Vagina (tissue), 2 donors: ENCODE results near the gene GLB1L2.

Source experiments
- POLR2A ChIP-seq, 2 donors: fragments of 450-650 bp; IDR thresholded peaks; one replicate each; pipeline ENCODE4 v1.6.1; 2017; ENCODE audit warnings: antibody characterized with exemption in 2 of 2, mild to moderate bottlenecking in 2 of 2, moderate library complexity in 2 of 2
- POLR2AphosphoS5 ChIP-seq, 2 donors: sonication (generic); formaldehyde crosslinking; IDR thresholded peaks; one replicate each; pipeline ENCODE4 v1.9.0; 2017; ENCODE audit warnings: antibody characterized with exemption in 2 of 2, mild to moderate bottlenecking in 2 of 2, low read depth in 1 of 2; ENCODE audit not compliant: insufficient read depth in 1 of 2

DNA sequence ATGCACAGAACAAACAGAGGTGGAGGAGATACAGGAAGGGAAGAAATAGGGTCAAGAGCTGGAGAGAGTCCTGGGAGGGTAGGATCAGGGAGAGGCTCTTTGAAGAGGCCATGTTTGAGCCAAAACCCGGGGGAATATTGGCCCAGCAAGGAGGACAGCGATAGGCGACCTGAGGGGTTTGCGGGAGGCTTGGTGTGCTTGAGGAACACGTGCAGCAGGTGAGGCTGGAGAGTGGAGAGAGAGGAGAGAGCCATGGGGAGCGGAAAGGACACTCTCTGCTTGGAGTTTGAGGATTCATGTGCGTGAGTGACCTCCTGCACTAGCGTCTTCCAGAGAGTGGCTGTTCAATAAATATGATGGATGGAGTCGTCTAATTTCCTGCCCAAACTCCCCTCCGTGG, 84.9 kb downstream of the GLB1L2 start:
- TF ChIP-seq POLR2AphosphoS5 (IDR thresholded peaks at IDR 0.05; ENCODE audit: insufficient read depth in 1 of 2, low read depth in 1 of 2) (no peak), POLR2A (IDR thresholded peaks at IDR 0.05) (no peak)
